ENCODE results near the gene PCDHB10.
"Not testable (repeated sequence)": the region's sequence is repeated elsewhere in the genome, so short reads cannot be mapped to it uniquely, and the experiment has no call there.

PCDHB10 gene

GRCh38 chr5:141199359-141200235 lies 7.4 kb downstream of the PCDHB10 start, which contains the start of gene PCDHB11:
Gene PCDHB11 (plus strand): TSS chr5:141199627. CDS start chr5:141199775, 148 bp downstream.
- TF ChIP-seq, protein P1, sequence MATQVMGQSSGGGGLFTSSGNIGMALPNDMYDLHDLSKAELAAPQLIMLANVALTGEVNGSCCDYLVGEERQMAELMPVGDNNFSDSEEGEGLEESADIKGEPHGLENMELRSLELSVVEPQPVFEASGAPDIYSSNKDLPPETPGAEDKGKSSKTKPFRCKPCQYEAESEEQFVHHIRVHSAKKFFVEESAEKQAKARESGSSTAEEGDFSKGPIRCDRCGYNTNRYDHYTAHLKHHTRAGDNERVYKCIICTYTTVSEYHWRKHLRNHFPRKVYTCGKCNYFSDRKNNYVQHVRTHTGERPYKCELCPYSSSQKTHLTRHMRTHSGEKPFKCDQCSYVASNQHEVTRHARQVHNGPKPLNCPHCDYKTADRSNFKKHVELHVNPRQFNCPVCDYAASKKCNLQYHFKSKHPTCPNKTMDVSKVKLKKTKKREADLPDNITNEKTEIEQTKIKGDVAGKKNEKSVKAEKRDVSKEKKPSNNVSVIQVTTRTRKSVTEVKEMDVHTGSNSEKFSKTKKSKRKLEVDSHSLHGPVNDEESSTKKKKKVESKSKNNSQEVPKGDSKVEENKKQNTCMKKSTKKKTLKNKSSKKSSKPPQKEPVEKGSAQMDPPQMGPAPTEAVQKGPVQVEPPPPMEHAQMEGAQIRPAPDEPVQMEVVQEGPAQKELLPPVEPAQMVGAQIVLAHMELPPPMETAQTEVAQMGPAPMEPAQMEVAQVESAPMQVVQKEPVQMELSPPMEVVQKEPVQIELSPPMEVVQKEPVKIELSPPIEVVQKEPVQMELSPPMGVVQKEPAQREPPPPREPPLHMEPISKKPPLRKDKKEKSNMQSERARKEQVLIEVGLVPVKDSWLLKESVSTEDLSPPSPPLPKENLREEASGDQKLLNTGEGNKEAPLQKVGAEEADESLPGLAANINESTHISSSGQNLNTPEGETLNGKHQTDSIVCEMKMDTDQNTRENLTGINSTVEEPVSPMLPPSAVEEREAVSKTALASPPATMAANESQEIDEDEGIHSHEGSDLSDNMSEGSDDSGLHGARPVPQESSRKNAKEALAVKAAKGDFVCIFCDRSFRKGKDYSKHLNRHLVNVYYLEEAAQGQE (IDR thresholded peaks at IDR 0.05; ENCODE audit: insufficient read depth in 1 of 2, low read depth in 2 of 2, low read length in 2 of 2) = no peak
- no peak for TF ChIP-seq TAF1 (IDR thresholded peaks at IDR 0.05; ENCODE audit: borderline replicate concordance, insufficient read depth, low read length)
- TF ChIP-seq POLR2AphosphoS5 (IDR thresholded peaks at IDR 0.05; ENCODE audit: low read depth, low read length) = no peak
- no peak for TF ChIP-seq SIN3A (IDR thresholded peaks at IDR 0.05; ENCODE audit: borderline replicate concordance, insufficient read depth, low read length)
- no peak for TF ChIP-seq FOXP2 (optimal IDR thresholded peaks at IDR 0.05; ENCODE audit: borderline replicate concordance, extremely low read depth, extremely low read length, insufficient read depth)

GRCh38 chr5:141208478-141208877 lies 16.3 kb downstream of the PCDHB10 start, which contains the start of gene PCDHB12:
Gene PCDHB12 (plus strand): TSS chr5:141208719. CDS start chr5:141208908, 189 bp downstream.
- TF ChIP-seq POLR2AphosphoS5 (IDR thresholded peaks at IDR 0.05; ENCODE audit: low read depth, low read length) = no peak
- TF ChIP-seq, protein P1 (IDR thresholded peaks at IDR 0.05; ENCODE audit: insufficient read depth in 1 of 2, low read depth in 2 of 2, low read length in 2 of 2) = no peak
- TF ChIP-seq TAF1 (IDR thresholded peaks at IDR 0.05; ENCODE audit: borderline replicate concordance, insufficient read depth, low read length) = no peak

- not testable (repeated sequence) for TF ChIP-seq SIN3A, TAF1 (IDR thresholded peaks at IDR 0.05; ENCODE audit: borderline replicate concordance, insufficient read depth, low read length)
- TF ChIP-seq, protein P1 (IDR thresholded peaks at IDR 0.05; ENCODE audit: insufficient read depth in 1 of 2, low read depth in 2 of 2, low read length in 2 of 2) = not testable (repeated sequence)
Observed at GRCh38 chr5:141213656-141214339, 21.6 kb downstream of the PCDHB10 start, which contains the start of gene PCDHB13. Gene PCDHB13 (plus strand): TSS chr5:141213919. CDS start chr5:141214124, 205 bp downstream.

DNA sequence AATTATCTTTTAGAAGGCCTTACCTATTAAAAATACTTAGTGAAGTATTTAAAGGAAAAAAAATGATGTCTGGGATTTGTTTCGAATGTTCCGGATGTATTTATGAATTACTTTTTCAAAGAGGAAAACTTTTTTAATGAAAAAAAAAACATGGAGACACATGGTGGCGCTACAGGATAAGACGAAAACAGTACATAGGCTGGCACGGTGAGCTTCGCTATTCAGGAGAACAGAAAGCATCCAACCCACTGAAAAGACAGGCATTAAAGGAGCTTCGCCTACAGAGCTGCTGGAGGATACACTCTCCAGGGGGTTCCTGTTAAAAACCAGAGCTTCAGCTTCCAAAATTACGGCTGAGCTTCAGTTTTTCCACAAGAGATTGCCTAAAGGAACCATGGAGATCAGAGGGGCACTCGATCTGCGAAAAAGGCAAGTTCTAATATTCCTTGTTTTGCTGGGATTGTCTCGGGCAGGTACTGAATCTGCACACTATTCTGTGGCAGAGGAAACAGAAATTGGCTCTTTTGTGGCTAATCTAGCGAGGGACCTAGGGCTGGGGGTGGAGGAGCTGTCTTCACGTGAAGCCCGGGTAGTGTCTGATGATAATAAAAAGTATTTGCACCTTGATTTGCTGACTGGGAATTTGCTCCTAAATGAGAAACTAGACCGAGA lies 31.1 kb downstream of the PCDHB10 start, which contains the start of gene PCDHB14:
TSS of gene PCDHB14 (plus strand) at position 232 of the 672 bp plus-strand sequence. CDS start at position 395, 163 bp downstream.
- TF ChIP-seq TAF1 (IDR thresholded peaks at IDR 0.05; ENCODE audit: borderline replicate concordance, insufficient read depth, low read length) (no peak), SIN3A (IDR thresholded peaks at IDR 0.05; ENCODE audit: borderline replicate concordance, insufficient read depth, low read length) (no peak), POLR2AphosphoS5 (IDR thresholded peaks at IDR 0.05; ENCODE audit: low read depth, low read length) (no peak), FOXP2 (optimal IDR thresholded peaks at IDR 0.05; ENCODE audit: borderline replicate concordance, extremely low read depth, extremely low read length, insufficient read depth) (no peak)
- TF ChIP-seq, protein P1 (IDR thresholded peaks at IDR 0.05; ENCODE audit: insufficient read depth in 1 of 2, low read depth in 2 of 2, low read length in 2 of 2) = no peak
